Fibroblast of lung (primary cell): ENCODE results near the gene FAM13A.

Experiments used
- CTCF ChIP-seq, 2 donors: IDR thresholded peaks in 1 of 2; conservative IDR thresholded peaks in 1 of 2; 1 replicate in 1 of 2; 2 replicates in 1 of 2; pipeline ENCODE4 v1.5.1; 2011 to 2012; ENCODE audit warnings: low read length in 2 of 2, control low read depth in 1 of 2, inconsistent platforms in 1 of 2, low read depth in 1 of 2, mild to moderate bottlenecking in 1 of 2
- EZH2 ChIP-seq: IDR thresholded peaks from 2 replicates; pipeline ENCODE4 v1.5.1; 2012; ENCODE audit warnings: low read length, control low read depth, mild to moderate bottlenecking; ENCODE audit errors: missing control alignments

DNA sequence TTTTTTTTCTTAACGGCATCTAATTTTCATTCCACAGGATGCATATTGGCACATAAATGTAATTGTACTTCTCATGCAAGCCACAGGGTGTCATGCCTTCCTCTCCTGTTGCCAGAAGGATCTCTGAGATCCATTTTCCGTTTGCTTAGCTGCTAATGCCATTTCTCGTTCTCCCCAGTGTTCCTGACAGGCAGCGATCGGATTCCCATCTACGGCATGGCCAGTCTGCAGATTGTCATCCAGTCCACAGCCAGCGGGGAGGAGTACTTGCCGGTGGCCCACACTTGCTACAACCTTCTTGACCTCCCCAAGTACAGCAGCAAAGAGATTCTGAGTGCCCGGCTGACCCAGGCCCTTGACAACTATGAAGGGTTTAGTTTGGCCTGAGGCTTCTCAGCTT is 350.4 kb downstream of the FAM13A start:
- TF ChIP-seq CTCF (conservative IDR thresholded peaks at IDR 0.05 in 1 of 2, IDR thresholded peaks at IDR 0.05 in 1 of 2; ENCODE audit: low read depth in 1 of 2, low read length in 2 of 2) = peak; percentile 70 to 71
- no peak for TF ChIP-seq EZH2
